ENCODE results near the gene TAMM41. TPM values are rescaled to one million over a fixed set of nuclear protein-coding genes. Genes with fewer than 3 reads are reported as not detected.

Gene TAMM41
- total RNA-seq, 1 experiment from 2014 or later, result 19.7 TPM

- Mint-ChIP-seq H3K27me3 (ENCODE audit: insufficient read depth, unreplicated experiment) (no peaks in the 10 kb centered on the region), H3K27ac (ENCODE audit: unreplicated experiment) (no peak overlapping the region), H3K4me1 (ENCODE audit: low read depth, unreplicated experiment) (no peaks in the 10 kb centered on the region), H3K4me3 (ENCODE audit: unreplicated experiment) (no peak overlapping the region), H3K36me3 (ENCODE audit: insufficient read depth, unreplicated experiment) (peaks cover 22% of the 10 kb centered on the region), H3K9me3 (ENCODE audit: unreplicated experiment) (no peaks in the 10 kb centered on the region)
- Histone ChIP-seq H3K36me3 (ENCODE audit: control insufficient read depth, insufficient read depth, low read length) (no peaks in the 10 kb centered on the region), H3K4me1 (no peaks in the 10 kb centered on the region), H3K27me3 (replicated peaks; ENCODE audit: control insufficient read depth, insufficient read depth, low read length) (no peaks in the 10 kb centered on the region), H3K4me3 (ENCODE audit: low read depth, low read length) (no peak overlapping the region), H3K9me3 (no peaks in the 10 kb centered on the region)
- DNase-seq, result no peak
- BruUV-seq (replicated peaks), result no TSS peak
- TF ChIP-seq CTCF (IDR thresholded peaks at IDR 0.05; ENCODE audit: insufficient read depth in 1 of 2, low read depth in 1 of 2, low read length in 1 of 2, severe bottlenecking in 1 of 2, unreplicated experiment in 1 of 2), result no peak
- intact Hi-C loops (cut with micrococcal nuclease; ENCODE audit: unreplicated experiment), result no loop called here
- POLR2A ChIA-PET, result no interaction called here
- CTCF ChIA-PET, result no interaction called here
Measured at GRCh38 chr3:11819146-11819689, 27.5 kb downstream of the TAMM41 start.

GRCh38 chr3:11818033-11818432, 28.7 kb downstream of the TAMM41 start:
- Mint-ChIP-seq H3K9me3 (ENCODE audit: unreplicated experiment) (no peaks in the 10 kb centered on the region), H3K27me3 (ENCODE audit: insufficient read depth, unreplicated experiment) (no peaks in the 10 kb centered on the region), H3K36me3 (ENCODE audit: insufficient read depth, unreplicated experiment) (peaks cover 18% of the 10 kb centered on the region), H3K4me1 (ENCODE audit: low read depth, unreplicated experiment) (no peaks in the 10 kb centered on the region), H3K27ac (ENCODE audit: unreplicated experiment) (no peak overlapping the region), H3K4me3 (ENCODE audit: unreplicated experiment) (no peak overlapping the region)
- no TSS peak for BruUV-seq (replicated peaks)
- CTCF ChIA-PET, result no interaction called here
- H3K36me3 ChIP-seq (ENCODE audit: control insufficient read depth, insufficient read depth, low read length), result no peaks in the 10 kb centered on the region
- no peaks in the 10 kb centered on the region for H3K9me3 ChIP-seq
- H3K4me3 ChIP-seq (ENCODE audit: low read depth, low read length), result no peak overlapping the region
- POLR2A ChIA-PET, result no interaction called here
- no peaks in the 10 kb centered on the region for H3K27me3 ChIP-seq (replicated peaks; ENCODE audit: control insufficient read depth, insufficient read depth, low read length)
- no peak for TF ChIP-seq CTCF (IDR thresholded peaks at IDR 0.05; ENCODE audit: insufficient read depth in 1 of 2, low read depth in 1 of 2, low read length in 1 of 2, severe bottlenecking in 1 of 2, unreplicated experiment in 1 of 2)
- DNase-seq, result no peak
- no peaks in the 10 kb centered on the region for H3K4me1 ChIP-seq
- intact Hi-C loops (cut with micrococcal nuclease; ENCODE audit: unreplicated experiment), result no loop called here

- intact Hi-C loops (cut with micrococcal nuclease; ENCODE audit: unreplicated experiment), result no loop called here
- H3K36me3 ChIP-seq (ENCODE audit: control insufficient read depth, insufficient read depth, low read length), result no peaks in the 10 kb centered on the region
- no peak overlapping the region for H3K4me3 ChIP-seq (ENCODE audit: low read depth, low read length)
- POLR2A ChIA-PET, result no interaction called here
- BruUV-seq (replicated peaks), result no TSS peak
- no peaks in the 10 kb centered on the region for H3K27me3 ChIP-seq (replicated peaks; ENCODE audit: control insufficient read depth, insufficient read depth, low read length)
- no peaks in the 10 kb centered on the region for H3K9me3 ChIP-seq
- Mint-ChIP-seq H3K4me1 (ENCODE audit: low read depth, unreplicated experiment) (no peaks in the 10 kb centered on the region), H3K9me3 (ENCODE audit: unreplicated experiment) (no peaks in the 10 kb centered on the region), H3K27ac (ENCODE audit: unreplicated experiment) (no peak overlapping the region), H3K4me3 (ENCODE audit: unreplicated experiment) (no peak overlapping the region), H3K27me3 (ENCODE audit: insufficient read depth, unreplicated experiment) (no peaks in the 10 kb centered on the region), H3K36me3 (ENCODE audit: insufficient read depth, unreplicated experiment) (peaks cover 12% of the 10 kb centered on the region)
- no peak for TF ChIP-seq CTCF (IDR thresholded peaks at IDR 0.05; ENCODE audit: insufficient read depth in 1 of 2, low read depth in 1 of 2, low read length in 1 of 2, severe bottlenecking in 1 of 2, unreplicated experiment in 1 of 2)
- H3K4me1 ChIP-seq, result no peaks in the 10 kb centered on the region
- CTCF ChIA-PET, result interaction anchor here (0.6 kb wide), 1 partner anchor 480 kb away, joined by 3 read pairs; no protein-coding TSS in a partner anchor
- no peak for DNase-seq
Measured at GRCh38 chr3:11815111-11815510, 31.6 kb downstream of the TAMM41 start.
